Activated T-helper 2 cell treated with anti-CD3 and anti-CD28 coated beads, Interferon-gamma antibody, Interleukin-2, Interleukin-4, amounts not matched to agents 10 μg/mL and 5 μg/mL and 100 μg/mL, durations not matched to agents 14 hours and 24 hours and 36 hours (primary cell): ENCODE measurements around the gene ZNF106. TPM values are rescaled to one million over a fixed set of nuclear protein-coding genes. Genes with fewer than 3 reads are reported as not detected.

Experiments
- DNase-seq: peaks from one replicate; pipeline ENCODE4 v3.0.0; 2021; ENCODE audit warnings: low spot score
- H3K27ac Mint-ChIP-seq: one replicate; pipeline ENCODE4 v1.8.0; 2021; ENCODE audit warnings: mixed read lengths
- H3K27me3 Mint-ChIP-seq: one replicate; pipeline ENCODE4 v1.8.0; 2021; ENCODE audit warnings: low read depth, mixed read lengths
- H3K36me3 Mint-ChIP-seq: one replicate; pipeline ENCODE4 v1.8.0; 2021; ENCODE audit warnings: low read depth, mixed read lengths
- H3K4me1 Mint-ChIP-seq: one replicate; pipeline ENCODE4 v1.8.0; 2021; ENCODE audit warnings: low read depth, mixed read lengths
- H3K4me3 Mint-ChIP-seq: one replicate; pipeline ENCODE4 v1.8.0; 2021; ENCODE audit warnings: low read depth, mild to moderate bottlenecking, moderate library complexity, mixed read lengths
- H3K9me3 Mint-ChIP-seq: one replicate; pipeline ENCODE4 v1.8.0; 2021; ENCODE audit warnings: mixed read lengths
- intact Hi-C: fragments of 100-400 bp; cut with micrococcal nuclease; formaldehyde crosslinking; loops from one replicate; pipeline ENCODE4 v1.15.1; 2023
- total RNA-seq: library from RNA; stranded (reverse); gene quantifications from 2 replicates; pipeline ENCODE4 v1.2.3, GENCODE V29; 2022

Gene ZNF106
- total RNA-seq, 1 donor from 2014 or later, result 65.8 TPM

- DNase-seq, result no peak
- Mint-ChIP-seq H3K4me3 (no peak overlapping the region), H3K9me3 (no peaks in the 10 kb centered on the region), H3K27me3 (no peaks in the 10 kb centered on the region), H3K27ac (no peak overlapping the region), H3K4me1 (no peaks in the 10 kb centered on the region), H3K36me3 (no peaks in the 10 kb centered on the region)
- intact Hi-C loops, result no loop called here
These were observed 122.8 kb downstream of the ZNF106 start for GRCh38 chr15:42368096-42368495.

- H3K36me3 Mint-ChIP-seq, result no peaks in the 10 kb centered on the region
- no peaks in the 10 kb centered on the region for H3K9me3 Mint-ChIP-seq
- no peaks in the 10 kb centered on the region for H3K4me1 Mint-ChIP-seq
- no peak overlapping the region for H3K4me3 Mint-ChIP-seq
- no peak for DNase-seq
- no peak overlapping the region for H3K27ac Mint-ChIP-seq
- intact Hi-C loops, result no loop called here
- no peaks in the 10 kb centered on the region for H3K27me3 Mint-ChIP-seq
These were observed 123.9 kb downstream of the ZNF106 start for GRCh38 chr15:42367041-42367440.

- Mint-ChIP-seq H3K4me1 (no peaks in the 10 kb centered on the region), H3K27me3 (no peaks in the 10 kb centered on the region), H3K27ac (no peak overlapping the region), H3K36me3 (no peaks in the 10 kb centered on the region), H3K9me3 (no peaks in the 10 kb centered on the region), H3K4me3 (no peak overlapping the region)
- DNase-seq, result no peak
- intact Hi-C loops, result no loop called here
These were observed 124.9 kb downstream of the ZNF106 start for GRCh38 chr15:42365921-42366550.

DNA sequence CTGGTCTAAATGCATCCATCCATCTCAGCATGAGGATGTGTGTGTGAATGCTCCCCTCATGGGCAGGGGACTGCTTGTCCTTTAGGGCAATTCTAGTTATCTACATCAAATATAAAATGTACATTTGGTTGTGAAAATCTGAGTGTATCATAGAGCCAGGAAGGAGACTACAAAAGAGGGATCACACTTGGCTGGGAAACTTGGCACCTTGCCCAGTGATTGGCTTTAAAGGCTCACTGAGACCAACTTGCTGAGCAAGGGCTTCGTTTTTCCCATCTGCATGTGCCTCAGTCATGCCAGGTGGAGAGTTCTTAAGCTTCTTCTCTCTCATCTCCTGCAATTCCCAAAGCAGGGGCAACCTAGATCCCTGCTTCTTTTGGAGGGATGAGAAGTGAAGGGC is 126.4 kb downstream of the ZNF106 start:
- Mint-ChIP-seq H3K27ac (no peak overlapping the region), H3K27me3 (no peaks in the 10 kb centered on the region), H3K36me3 (no peaks in the 10 kb centered on the region)

GRCh38 chr15:42363942-42364341 is 127.0 kb downstream of the ZNF106 start:
- H3K27ac Mint-ChIP-seq, result no peak overlapping the region
- intact Hi-C loops, result no loop called here
- no peaks in the 10 kb centered on the region for H3K9me3 Mint-ChIP-seq
- no peaks in the 10 kb centered on the region for H3K27me3 Mint-ChIP-seq
- no peak for DNase-seq
- H3K4me1 Mint-ChIP-seq, result no peaks in the 10 kb centered on the region
- H3K4me3 Mint-ChIP-seq, result no peak overlapping the region
- no peaks in the 10 kb centered on the region for H3K36me3 Mint-ChIP-seq

More for the DNA sequence above, 126.4 kb downstream of the ZNF106 start:
- Mint-ChIP-seq H3K4me3 (no peak overlapping the region), H3K4me1 (no peaks in the 10 kb centered on the region), H3K9me3 (no peaks in the 10 kb centered on the region)
- no peak for DNase-seq
- intact Hi-C loops, result no loop called here

GRCh38 chr15:42363487-42363886 is 127.5 kb downstream of the ZNF106 start:
- H3K4me3 Mint-ChIP-seq, result no peak overlapping the region
- no peaks in the 10 kb centered on the region for H3K36me3 Mint-ChIP-seq
- H3K27me3 Mint-ChIP-seq, result no peaks in the 10 kb centered on the region
- no peaks in the 10 kb centered on the region for H3K4me1 Mint-ChIP-seq
- no peak overlapping the region for H3K27ac Mint-ChIP-seq
- intact Hi-C loops, result no loop called here
- no peaks in the 10 kb centered on the region for H3K9me3 Mint-ChIP-seq
- no peak for DNase-seq

Other genes with a start within 250 kb of the ZNF106 start
- gene GANC, start 217.9 kb downstream of the ZNF106 start, total RNA-seq, result 19.5 and 22.4 TPM in 2 replicates
- 34.1 and 34.8 TPM in 2 replicates for gene TMEM87A, start 217.7 kb downstream of the ZNF106 start, total RNA-seq
- 1.2 and 1.8 TPM in 2 replicates for gene CAPN3, start 131.6 kb downstream of the ZNF106 start, total RNA-seq
- gene SNAP23, start 4.5 kb upstream of the ZNF106 start, total RNA-seq, result 78.0 and 78.9 TPM in 2 replicates
- gene LRRC57, start 57.7 kb upstream of the ZNF106 start, total RNA-seq, result 21.0 and 22.5 TPM in 2 replicates
- 42.9 and 45.5 TPM in 2 replicates for gene HAUS2, start 57.7 kb upstream of the ZNF106 start, total RNA-seq
- 10.0 and 11.9 TPM in 2 replicates for gene STARD9, start 84.5 kb upstream of the ZNF106 start, total RNA-seq
- 24.2 and 26.6 TPM in 2 replicates for gene CDAN1, start 246.0 kb upstream of the ZNF106 start, total RNA-seq